Colonic mucosa (tissue), 2 donors: Measurements from ENCODE around the gene UBC. TPM values are rescaled to one million over a fixed set of nuclear protein-coding genes. Genes with fewer than 3 reads are reported as not detected.

Experiments
- microRNA-seq: library from miRNA; unstranded; fragments of <30 nt; microRNA quantifications from one replicate; pipeline ENCODE4, GENCODE V29; 2019
- total RNA-seq, 2 donors: library from RNA; stranded (reverse); fragmentation: NEBNext Ultra II Directional in 1 of 2; extraction: Animal tissue kit (Norgen Biotek cat#: 25700) in 1 of 2; gene quantifications; one replicate each; pipeline ENCODE4 v1.2.1, GENCODE V29; 2021
- donor health status: DM: no; HTN: no; CAD: no.
- donor health status: DM: no; HTN: no; CAD: no.

Gene UBC
- total RNA-seq, 2 donors from 2014 or later: 903 to 1,043 TPM

Small RNA genes within 50 kb of the gene (microRNA-seq; reads per million reads assigned to microRNA genes)
- gene MIR5188: not detected

Other genes with a start within 250 kb of the UBC start
- 10 to 100 TPM; 44.9 to 83.1 TPM for gene SCARB1, start 50.8 kb downstream of the UBC start, total RNA-seq
- gene DHX37, start 74.5 kb upstream of the UBC start, total RNA-seq: 10 to 100 TPM; 11.0 to 26.9 TPM
- gene BRI3BP, start 79.0 kb upstream of the UBC start, total RNA-seq: 10 to 100 TPM; 50.3 to 81.5 TPM
- 10 to 100 TPM; 50.7 to 58.1 TPM for gene AACS, start 150.8 kb upstream of the UBC start, total RNA-seq